GM19351 (cell line): ENCODE data around the gene BECN2.

Experiments used
- ATAC-seq: cut with Tn5 transposase; IDR thresholded peaks from one replicate; pipeline ENCODE4 v1.9.1; 2021; ENCODE audit warnings: mild to moderate bottlenecking, moderate library complexity; ENCODE audit not compliant: unreplicated experiment

Gene BECN2, protein sequence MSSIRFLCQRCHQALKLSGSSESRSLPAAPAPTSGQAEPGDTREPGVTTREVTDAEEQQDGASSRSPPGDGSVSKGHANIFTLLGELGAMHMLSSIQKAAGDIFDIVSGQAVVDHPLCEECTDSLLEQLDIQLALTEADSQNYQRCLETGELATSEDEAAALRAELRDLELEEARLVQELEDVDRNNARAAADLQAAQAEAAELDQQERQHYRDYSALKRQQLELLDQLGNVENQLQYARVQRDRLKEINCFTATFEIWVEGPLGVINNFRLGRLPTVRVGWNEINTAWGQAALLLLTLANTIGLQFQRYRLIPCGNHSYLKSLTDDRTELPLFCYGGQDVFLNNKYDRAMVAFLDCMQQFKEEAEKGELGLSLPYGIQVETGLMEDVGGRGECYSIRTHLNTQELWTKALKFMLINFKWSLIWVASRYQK

GRCh38 chr1:241957692-241958494, at the start of gene BECN2:
Gene BECN2 (plus strand): TSS chr1:241957767. CDS start chr1:241957767, 0 bp downstream.
- ATAC-seq, result no peak

- ATAC-seq, result no peak
Observed at GRCh38 chr1:241916196-241916595, 41.4 kb upstream of the BECN2 start.

DNA sequence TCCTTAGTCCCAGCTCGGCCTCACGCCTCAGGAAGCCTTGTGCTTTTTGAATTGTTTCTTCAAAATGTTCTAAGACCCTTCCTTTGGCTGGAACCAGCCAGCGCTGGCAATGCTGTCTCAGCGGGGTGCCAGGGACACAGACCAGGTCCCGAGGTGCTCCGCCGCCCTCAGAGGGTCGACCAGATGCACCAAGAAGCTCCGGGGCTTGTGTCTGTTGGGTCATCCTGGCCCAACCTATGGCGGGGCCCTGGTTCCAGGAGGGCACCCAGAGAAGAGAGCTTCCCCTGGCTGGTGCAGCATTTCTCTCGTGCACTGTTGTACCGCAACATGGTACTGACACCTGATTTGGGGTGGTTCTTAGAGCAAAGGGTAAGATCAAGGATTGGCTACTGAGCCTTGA, 40.1 kb upstream of the BECN2 start:
- no peak for ATAC-seq

GRCh38 chr1:241918879-241919278, 38.7 kb upstream of the BECN2 start:
- no peak for ATAC-seq

GRCh38 chr1:241924080-241924808, 33.3 kb upstream of the BECN2 start:
- ATAC-seq, result no peak

GRCh38 chr1:241926141-241926540, 31.4 kb upstream of the BECN2 start:
- no peak for ATAC-seq

- no peak for ATAC-seq
Observed at GRCh38 chr1:241927321-241927720, 30.2 kb upstream of the BECN2 start.

DNA sequence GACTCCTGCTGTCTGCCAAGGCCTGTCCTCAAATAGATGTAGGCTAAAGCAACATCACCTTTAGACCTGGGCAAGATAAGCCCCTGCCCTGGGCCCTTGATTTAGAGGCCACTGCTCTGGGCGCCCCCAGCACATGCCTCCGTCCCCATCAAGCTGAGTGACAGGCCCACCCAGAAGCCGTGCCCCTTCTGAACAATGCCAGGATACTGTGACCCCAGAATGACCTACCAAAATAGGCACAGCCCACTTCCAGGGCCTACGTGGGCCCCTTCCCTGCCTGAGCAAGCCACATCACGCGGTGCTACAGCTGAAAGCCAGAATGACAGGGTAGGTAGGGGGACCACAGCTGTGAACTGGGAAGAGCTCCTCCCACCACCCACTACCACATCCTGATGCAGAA, 24.7 kb upstream of the BECN2 start:
- no peak for ATAC-seq

DNA sequence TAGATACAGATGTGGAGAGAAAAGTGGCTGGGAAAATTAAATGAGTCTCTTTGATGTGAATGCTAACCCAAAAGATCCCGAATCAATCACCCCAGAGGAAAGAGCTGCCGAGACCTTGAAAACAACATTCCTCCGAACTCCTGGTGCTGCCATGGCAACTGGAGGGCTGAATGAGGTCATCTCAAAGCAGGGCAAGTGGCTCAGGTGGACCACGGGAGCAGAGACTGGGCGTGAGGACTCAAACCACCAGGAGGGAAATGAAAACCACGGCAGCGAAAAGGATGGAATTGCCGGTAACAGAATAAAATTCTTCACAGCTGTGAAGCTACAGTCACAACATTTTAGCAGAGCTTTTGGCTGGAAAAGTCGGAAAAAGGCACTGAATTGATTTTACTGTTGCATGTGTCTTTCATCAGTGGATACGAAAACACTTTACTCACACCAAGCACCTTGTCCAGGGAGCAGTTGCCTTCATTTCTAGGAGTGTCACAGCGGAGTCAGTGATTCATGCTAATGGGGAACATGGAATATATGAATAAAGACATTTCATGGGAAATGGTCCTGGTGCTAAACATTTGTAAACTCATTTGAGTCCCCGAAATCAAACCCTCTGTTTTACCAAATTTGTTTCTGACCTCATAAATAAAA, 23.2 kb upstream of the BECN2 start:
- no peak for ATAC-seq

GRCh38 chr1:241934866-241935265, 22.7 kb upstream of the BECN2 start:
- ATAC-seq, result no peak

DNA sequence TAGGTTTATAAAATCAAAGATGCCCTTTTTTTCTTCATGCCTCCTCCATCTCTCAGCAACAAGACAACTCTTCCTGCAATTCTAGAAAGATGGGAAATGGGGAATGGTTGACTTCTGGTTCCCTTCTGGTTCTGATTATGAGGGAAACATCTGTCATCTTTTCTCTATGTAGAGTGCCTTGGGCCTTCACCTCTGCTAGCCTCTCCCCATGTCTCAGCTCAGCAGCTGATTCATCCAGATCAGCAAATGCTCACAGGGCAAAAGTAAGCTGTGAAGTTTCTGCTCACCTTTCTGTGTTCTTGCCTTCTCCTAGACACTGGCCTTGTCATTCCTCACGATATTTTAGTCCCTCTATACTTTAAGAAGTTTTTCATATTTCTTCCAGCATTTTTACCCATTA, 17.8 kb upstream of the BECN2 start:
- no peak for ATAC-seq

DNA sequence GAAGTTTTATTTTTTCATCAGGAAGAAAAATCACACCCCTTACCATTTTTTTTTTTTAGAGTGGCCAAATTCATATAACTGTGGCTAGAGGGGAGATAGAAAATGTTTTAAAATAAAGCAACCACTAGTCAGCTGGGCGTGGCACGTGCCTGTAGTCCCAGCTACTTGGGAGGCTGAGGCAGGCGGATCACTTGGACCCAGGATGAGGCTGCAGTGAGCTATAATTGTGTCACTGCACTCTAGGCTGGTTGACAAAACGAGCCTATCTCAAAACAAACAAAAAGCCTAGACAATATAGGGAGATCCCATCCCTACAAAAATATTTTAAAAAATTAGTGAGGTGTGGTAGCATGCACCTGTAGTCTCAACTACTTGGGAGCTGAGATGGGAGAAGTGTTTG, 14.8 kb upstream of the BECN2 start:
- ATAC-seq, result no peak

GRCh38 chr1:241944300-241944699, 13.3 kb upstream of the BECN2 start:
- no peak for ATAC-seq

DNA sequence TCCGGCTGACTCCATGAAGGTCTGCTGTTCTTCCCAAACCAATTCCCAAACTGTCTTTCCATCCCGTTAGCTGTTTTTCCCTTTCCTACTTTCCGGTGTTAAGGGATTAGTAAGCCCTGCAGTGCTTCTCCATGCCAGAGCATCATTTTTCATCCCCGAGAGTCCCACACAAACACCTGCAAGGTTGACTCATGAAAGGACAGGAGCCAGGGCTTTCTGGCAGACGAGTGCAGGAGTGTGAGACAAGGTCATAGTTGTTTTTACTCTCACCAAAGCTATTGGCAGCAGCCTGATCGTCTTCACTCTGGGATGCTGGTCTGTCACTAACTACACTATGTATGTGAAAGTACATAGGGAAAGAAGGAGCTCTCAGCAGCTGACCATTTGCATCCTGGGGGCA, 10.2 kb upstream of the BECN2 start:
- ATAC-seq, result no peak

DNA sequence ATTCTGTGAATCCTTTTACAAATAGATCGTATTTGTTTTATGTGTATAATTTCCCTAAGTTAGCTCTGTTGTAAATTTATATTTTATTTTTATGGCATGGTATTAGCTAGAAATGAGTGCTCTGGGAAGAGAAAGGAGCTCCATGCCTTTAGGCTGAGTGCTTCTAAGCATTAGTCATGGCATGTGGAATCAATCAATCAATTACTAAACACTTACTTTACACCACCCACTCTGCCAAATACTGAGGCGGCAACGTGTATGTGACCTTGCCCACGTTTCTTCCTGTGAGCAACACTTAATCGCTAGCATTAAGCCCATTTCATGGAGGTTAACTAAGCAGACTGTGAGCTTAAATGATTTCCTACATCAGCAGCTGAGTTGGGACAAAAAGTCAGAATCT, 7.2 kb upstream of the BECN2 start:
- ATAC-seq, result no peak

- ATAC-seq, result no peak
Observed at GRCh38 chr1:241962153-241962552, 4.6 kb downstream of the BECN2 start.

DNA sequence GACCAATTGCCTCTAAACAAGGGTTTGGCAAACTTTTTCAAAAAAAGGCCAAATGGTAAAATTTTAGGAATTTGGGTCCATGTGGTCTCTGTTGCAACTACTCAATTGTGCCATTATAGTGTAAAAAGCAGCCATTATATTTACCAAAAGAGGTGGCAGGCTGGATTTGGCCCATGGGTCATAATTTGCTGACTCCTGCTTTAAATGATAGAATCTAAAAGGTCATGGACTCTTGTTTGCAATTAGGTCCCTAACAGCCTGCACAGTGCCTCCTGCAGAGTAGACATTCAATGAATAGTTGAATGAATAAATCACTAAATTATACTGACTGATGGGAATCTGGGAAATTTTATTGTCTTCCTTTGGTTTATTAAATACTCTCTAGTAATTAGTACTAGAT, 6.2 kb downstream of the BECN2 start:
- no peak for ATAC-seq

DNA sequence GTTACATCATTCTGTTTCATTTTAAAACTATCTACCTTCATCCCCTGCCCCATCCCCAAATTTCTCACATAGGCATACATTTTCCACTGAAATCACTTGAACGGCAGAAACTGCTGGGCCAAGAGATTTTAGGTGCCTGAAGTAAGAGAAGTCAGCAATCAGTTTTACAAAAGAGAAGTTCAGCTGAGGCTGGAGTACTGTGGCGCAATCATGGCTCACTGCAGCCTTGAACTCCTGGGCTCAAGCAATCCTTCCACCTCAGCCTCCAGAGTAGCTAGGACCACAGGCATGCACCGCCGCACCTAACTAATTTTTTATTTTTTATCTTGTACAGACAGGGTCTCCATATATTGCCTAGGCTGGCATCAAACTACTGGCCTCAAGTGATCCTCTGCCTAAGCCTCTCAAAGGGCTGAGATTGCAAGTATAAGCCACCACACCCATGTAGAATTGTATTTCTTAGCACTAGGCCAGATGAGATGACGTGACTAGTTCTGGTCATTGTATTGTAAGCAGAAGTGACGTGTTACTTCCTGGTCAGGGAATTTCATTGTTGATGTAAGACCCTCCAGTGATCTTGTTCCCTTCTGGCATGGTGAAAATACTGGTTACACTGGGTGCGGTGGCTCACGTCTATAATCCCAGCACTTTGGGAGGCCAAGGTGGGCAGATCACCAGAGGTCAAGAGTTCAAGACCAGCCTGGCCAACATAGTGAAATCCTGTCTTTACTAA, 7.1 kb downstream of the BECN2 start:
- no peak for ATAC-seq

DNA sequence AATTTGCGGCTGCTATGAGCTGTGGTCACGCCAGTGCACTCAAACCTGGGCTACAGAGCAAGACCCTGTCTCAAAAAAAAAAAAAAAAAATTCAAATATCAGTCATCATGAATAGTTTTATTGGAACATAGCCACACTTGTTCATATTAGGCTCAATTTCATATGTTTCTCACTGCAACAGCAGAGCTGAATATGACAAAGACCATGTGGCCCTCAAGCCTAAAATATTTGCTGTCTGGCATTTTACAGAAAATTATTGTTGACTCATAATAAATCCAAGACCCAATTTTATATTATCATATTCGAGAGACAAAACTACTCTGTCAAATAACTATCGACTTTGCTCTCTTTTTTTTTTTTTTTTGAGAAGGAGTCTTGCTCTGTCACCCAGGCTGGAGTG, 11.0 kb downstream of the BECN2 start:
- ATAC-seq, result no peak

DNA sequence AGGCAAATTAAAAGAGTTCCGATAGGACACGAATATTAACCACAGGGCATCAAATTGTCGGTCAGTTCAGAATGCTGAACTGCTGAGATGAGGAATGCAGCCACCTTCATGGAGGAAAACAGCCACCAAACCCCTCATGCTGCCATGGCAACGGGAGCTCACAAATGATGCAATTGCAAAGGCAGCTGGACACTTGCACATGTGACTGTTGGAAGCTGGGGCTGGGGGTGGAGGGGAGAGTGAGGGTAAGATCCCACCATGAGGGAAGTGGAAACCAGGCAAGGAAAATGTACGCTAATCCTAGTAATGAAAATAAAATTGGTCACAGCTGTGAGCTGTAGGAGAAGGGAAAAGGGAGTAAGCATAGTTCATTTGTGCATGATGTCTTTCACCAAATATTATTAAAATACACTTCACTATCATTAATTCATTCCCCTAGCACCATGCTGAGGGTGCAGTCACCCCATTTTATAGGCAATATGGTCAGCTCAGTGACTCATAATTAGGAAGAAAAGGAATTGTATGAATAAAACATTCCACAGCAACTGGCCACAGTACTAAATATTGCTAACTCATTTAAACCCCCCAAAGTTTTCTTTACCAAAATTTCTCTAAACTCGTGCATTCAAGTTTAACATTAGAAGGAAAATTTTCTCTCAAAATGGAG, 15.3 kb downstream of the BECN2 start:
- ATAC-seq, result no peak
